Measurements from ENCODE around the gene SLC17A3. TPM values are rescaled to one million over a fixed set of nuclear protein-coding genes. Genes with fewer than 3 reads are reported as not detected.

Gene SLC17A3, protein sequence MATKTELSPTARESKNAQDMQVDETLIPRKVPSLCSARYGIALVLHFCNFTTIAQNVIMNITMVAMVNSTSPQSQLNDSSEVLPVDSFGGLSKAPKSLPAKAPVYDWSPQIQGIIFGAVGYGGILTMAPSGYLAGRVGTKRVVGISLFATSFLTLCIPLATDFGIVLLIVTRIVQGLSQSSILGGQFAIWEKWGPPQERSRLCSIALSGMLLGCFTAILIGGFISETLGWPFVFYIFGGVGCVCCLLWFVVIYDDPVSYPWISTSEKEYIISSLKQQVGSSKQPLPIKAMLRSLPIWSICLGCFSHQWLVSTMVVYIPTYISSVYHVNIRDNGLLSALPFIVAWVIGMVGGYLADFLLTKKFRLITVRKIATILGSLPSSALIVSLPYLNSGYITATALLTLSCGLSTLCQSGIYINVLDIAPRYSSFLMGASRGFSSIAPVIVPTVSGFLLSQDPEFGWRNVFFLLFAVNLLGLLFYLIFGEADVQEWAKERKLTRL
- total RNA-seq, result 0.55 and 1.2 TPM in 2 replicates

GRCh38 chr6:25874118-25874517, at the start of gene SLC17A3:
SLC17A3 (minus strand) TSS chr6:25874243; CDS start chr6:25868387, 5,856 bp downstream.
- intact Hi-C loops (cut with micrococcal nuclease), result loop anchor here (1.0 kb wide), 1 partner anchor 8 kb away; no protein-coding TSS in a partner anchor

GRCh38 chr6:25922301-25922700, 48.3 kb upstream of the SLC17A3 start:
- intact Hi-C loops (cut with micrococcal nuclease), result no loop called here

DNA sequence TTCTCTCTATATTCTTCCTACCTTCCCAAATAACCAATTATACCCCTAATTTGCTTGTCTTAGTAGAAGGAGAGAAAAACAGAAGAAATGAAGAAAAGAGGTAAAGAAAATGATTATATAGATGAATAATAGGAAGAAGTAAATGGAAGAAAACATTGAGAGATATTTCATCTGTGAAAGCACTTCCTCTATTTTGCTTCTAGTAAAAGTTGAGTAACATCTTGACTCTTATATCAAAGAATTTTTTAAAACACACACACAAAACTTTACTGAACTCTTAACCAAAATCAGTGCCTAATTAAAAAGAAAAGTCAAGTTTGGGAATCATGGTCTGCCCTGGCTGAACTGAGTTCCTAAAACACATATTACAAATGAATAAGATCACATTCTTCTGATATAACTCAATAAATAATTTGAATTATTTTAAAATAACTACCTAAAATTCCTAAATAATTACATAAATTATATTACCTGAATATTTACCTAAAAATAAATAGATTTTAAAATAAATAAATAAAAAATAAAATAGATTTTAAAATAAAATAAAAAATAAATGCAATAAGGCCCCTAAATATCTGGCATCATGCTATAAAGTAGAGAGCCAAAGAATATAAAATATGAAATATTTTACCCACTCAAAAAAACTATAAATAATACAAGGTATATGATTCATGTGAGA, 47.6 kb upstream of the SLC17A3 start:
- intact Hi-C loops (cut with micrococcal nuclease), result no loop called here

DNA sequence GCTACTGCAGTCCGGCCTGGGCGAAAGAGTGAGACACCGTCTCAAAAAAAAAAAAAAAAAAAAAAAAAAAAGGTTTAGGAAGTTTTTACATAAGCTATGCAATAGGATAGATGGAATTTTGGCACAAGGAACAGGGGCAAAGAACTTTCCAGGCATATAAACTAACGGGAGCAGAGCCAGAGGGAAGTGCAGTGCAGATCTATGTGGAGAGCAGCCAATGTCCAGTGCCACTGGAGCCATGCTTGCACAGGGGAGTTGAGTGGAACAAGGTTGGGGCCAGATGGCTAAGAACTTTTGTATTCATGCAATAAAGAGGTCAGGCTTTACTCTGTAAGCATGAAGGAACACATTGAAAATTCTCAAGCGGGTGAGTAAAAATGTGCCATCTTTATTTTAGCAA, 45.6 kb upstream of the SLC17A3 start:
- intact Hi-C loops (cut with micrococcal nuclease), result no loop called here

- intact Hi-C loops (cut with micrococcal nuclease), result no loop called here
Observed at GRCh38 chr6:25918083-25918683, 44.1 kb upstream of the SLC17A3 start.

- intact Hi-C loops (cut with micrococcal nuclease), result no loop called here
Observed at GRCh38 chr6:25916789-25917490, 42.9 kb upstream of the SLC17A3 start.

GRCh38 chr6:25916330-25916729, 42.3 kb upstream of the SLC17A3 start:
- intact Hi-C loops (cut with micrococcal nuclease), result no loop called here

DNA sequence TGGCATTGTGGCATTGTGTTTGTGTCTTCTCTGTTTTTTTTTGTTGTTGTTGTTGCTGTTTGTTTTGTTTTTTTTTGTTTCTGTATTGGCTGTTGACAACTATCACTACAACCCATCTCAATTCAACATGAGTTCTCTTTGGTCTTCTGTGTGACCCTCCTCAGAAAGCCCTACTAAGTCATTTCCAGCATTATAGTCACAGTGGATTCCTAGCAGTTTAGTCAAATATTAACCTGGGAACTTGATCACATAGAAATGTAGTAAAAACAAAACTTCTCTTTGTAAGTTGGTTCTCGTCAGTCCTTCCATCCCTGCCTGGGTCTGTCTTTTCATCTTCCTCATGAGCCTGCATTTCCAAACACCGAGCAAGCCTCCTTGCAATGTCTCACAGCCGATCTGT, 39.7 kb upstream of the SLC17A3 start:
- intact Hi-C loops (cut with micrococcal nuclease), result no loop called here

DNA sequence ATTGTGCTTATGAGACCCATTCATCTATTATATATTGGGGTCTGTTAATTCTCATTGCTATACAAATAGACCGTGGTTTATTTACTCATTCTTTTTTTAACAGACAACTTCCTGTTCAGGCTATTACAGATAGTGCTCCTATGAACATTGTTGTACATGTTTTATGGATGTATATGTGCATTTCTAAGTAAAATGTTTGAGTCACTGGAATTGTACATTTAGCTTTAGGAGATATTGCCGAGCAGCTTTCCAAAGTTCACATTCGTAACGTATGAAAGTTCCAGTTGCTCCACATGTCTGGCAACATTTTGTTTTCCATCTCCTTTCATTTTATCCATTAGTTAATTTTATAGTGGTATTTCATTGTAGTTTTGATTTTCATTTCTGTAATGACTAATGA, 37.3 kb upstream of the SLC17A3 start:
- intact Hi-C loops (cut with micrococcal nuclease), result no loop called here

- intact Hi-C loops (cut with micrococcal nuclease), result no loop called here
Observed at GRCh38 chr6:25907475-25908014, 33.5 kb upstream of the SLC17A3 start.

DNA sequence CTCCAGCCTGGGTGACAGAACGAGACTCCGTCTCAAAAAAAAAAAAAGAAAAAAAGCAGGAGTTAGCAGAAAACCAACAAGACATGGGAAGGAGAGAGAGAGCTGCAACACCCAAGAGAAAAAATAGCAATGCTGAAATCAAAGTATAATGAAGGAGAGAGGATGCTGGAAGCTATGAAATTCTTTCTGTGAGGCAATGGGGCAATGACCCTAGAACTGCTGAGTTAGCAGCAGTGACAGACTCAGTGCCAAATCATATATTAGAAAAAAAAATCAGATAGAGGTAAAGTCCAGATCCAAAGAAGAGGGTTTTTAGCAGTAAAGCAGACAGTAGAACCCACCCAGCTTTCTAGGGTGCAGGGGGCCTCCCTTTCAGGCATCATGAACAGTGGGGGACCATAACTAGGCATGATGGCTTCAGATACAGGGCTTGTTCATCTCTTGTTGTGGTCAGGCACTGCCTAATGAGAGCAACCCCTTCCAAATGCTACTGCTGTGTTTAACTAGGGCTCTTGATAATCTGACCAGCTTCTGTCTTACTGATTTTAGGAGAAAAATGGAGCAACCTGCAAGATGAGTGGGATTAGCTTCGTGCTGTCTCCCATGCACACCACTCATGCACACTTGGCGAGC, 29.5 kb upstream of the SLC17A3 start:
- intact Hi-C loops (cut with micrococcal nuclease), result no loop called here

DNA sequence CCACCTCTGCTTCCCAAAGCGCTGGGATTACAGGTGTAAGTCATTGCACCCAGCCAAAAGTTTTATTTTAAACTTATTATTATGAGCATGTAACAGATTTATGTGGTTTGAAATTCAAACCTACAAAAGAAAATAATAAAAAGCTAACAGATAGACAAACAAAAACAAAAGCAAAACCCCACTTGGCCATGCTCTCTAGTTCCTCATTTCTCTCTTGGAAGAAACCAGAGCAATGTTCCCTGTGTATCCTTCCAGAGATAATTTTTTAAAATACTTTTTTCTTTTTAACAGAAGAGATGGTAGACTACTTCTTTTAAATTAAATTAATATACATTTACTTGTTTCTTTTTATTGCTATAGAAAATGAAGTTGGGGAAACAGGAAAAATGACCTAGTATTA, 28.0 kb upstream of the SLC17A3 start:
- intact Hi-C loops (cut with micrococcal nuclease), result no loop called here

DNA sequence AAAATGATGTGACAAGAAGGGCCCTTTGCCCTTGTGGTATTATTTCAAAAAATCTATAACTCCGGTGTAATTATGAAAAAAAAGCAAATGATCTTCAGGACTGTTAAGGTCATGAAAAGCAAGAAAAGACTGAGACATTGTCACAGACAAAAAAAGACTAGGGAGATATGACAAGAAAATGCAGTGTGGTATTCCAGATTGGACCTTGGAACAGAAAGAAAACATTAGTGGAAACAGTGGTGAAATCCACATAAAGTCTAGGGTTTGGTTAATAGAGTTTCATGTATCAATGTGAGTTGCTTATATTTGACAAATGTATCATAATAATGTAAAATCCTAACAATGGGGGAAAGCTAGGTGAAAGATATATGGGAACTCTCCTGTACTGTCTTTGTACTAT, 26.8 kb upstream of the SLC17A3 start:
- intact Hi-C loops (cut with micrococcal nuclease), result no loop called here

DNA sequence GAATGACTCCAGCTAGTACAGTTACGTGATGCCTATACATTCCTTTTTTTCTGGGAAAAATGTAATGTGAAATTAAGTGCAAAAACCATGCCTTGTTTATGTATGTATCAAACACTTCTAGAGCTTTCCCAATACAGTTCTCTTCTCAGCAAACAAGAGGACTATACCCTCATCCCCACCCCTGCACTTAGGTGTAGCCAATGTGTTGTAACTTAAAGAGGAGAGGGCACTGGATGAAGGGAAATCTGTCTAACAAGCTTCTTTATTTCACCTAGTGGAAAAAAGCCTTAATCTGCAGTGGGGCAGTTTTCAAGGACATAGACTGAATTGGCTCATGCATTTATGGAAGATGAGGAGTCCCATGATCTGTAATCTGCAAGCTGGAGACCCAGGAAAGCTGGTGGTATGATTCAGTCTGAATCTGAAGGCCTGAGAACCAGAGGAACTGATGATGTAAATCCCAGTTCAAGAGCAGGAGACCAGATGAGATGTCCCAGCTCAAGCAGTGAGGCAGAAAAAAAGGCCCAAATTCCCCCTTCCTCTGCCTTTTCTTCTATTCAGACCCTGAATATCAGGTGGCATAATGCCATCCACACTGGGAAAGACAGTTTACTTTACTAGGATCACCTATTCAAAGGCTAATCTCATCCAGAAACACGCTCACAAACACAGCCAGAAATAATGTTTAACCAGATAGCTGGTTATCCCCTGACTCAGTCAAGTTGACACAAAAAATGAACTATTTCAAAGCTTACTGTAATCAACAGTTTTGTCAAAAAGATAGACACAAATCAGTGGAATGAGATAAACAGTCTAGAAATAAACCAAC, 25.8 kb upstream of the SLC17A3 start:
- intact Hi-C loops (cut with micrococcal nuclease), result no loop called here

DNA sequence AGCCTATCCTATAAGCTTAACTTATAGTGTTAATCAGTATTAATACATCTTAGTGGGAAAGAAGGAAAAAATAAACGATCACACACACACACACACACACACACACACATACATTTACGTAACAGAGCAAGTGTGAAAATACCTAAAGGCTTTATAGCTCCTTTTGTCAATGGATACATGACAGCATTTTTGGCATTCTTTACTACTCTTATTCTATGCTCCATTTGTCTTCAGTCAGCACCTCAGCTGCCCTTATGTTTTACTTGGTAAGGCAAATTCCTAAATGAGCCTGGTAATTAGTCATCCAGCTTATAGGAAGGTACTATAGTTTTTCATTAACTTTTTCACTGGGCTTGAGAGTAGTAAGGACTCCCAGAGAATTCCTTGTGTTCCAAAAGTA, 25.1 kb upstream of the SLC17A3 start:
- intact Hi-C loops (cut with micrococcal nuclease), result no loop called here

GRCh38 chr6:25898289-25898977, 24.4 kb upstream of the SLC17A3 start:
- intact Hi-C loops (cut with micrococcal nuclease), result no loop called here

DNA sequence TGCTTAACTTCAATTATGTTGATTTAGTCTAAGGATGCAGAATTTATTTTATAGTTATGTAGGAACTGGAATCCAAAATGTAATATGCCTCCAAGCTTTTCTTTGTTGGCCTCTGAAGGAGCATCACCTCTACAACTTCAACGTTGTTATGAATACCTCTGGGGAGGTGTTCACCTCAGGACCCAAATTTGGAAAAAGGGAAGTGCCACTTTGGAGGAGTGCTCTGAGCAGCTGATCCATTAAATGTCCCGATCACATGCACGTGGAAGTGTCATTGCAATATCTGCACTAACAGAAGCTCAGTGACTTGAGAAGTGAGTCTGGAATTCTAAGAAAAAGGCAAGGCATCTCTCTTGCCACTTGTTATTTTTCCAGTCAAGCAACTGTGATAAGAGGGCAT, 22.2 kb upstream of the SLC17A3 start:
- intact Hi-C loops (cut with micrococcal nuclease), result no loop called here

DNA sequence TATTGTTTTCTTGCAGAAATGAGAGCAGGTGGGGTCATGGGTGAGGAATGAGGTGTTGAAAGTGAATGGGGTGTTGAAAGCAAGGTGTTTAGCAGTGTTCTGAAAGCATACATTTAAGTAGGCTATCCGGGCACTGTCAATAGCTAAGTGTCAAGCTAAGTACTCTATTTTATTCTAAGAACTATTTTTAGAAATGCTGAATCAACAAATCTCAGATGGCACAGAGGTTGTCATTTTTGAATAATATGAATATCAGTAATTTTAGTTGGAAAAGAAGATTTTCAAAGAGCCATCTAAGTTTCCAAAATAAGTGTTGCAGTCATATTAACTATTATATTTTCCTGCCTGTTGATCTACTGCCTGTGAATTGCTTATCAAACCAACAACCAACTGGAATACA, 21.7 kb upstream of the SLC17A3 start:
- intact Hi-C loops (cut with micrococcal nuclease), result no loop called here

DNA sequence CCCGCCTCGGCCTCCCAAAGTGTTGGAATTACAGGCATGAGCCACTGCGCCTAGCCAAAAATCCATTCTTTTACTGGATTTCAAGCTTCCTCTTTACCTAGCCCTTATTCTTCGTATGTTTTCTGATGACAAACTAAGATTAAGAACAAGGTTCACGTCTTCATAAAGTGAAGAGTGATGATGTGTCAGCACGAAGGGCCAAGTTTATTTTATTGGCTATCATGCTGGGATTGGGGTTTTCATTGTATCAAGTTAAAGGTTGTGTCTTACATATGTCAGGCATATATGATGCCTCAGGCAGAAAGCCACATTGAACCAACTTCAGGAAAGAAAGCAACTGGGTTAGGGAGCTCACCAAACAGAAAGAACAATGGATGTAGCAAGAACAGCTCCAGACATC, 19.7 kb upstream of the SLC17A3 start:
- intact Hi-C loops (cut with micrococcal nuclease), result no loop called here
